ENCODE results near the gene CAPN2.

Gene CAPN2

DNA sequence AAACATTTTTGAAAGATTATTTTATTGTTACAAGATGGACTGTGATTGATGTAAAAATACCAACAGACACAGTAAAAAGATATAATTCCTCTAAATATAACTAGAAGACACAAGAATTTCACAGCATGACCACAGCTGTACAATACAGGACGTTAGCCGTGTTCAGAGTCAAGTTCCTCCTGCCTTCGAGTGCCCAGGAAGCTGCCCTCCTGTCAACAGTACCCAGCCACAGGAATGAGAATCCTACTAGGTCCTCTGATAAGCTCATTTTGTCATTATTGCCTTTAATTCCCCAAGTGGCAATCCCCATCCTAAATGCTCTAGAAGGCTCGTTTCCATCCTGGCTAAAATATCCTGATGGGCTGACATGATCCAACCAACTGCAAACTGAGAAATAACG lies 16.4 kb upstream of the CAPN2 start:
- Histone ChIP-seq H3K4me3 (replicated peaks; ENCODE audit: insufficient read depth, low read length) (no peak overlapping the region), H3K27ac (replicated peaks) (no peak overlapping the region), H3K27me3 (ENCODE audit: insufficient read depth, poor library complexity, severe bottlenecking) (no peaks in the 10 kb centered on the region)
- TF ChIP-seq, protein P1, sequence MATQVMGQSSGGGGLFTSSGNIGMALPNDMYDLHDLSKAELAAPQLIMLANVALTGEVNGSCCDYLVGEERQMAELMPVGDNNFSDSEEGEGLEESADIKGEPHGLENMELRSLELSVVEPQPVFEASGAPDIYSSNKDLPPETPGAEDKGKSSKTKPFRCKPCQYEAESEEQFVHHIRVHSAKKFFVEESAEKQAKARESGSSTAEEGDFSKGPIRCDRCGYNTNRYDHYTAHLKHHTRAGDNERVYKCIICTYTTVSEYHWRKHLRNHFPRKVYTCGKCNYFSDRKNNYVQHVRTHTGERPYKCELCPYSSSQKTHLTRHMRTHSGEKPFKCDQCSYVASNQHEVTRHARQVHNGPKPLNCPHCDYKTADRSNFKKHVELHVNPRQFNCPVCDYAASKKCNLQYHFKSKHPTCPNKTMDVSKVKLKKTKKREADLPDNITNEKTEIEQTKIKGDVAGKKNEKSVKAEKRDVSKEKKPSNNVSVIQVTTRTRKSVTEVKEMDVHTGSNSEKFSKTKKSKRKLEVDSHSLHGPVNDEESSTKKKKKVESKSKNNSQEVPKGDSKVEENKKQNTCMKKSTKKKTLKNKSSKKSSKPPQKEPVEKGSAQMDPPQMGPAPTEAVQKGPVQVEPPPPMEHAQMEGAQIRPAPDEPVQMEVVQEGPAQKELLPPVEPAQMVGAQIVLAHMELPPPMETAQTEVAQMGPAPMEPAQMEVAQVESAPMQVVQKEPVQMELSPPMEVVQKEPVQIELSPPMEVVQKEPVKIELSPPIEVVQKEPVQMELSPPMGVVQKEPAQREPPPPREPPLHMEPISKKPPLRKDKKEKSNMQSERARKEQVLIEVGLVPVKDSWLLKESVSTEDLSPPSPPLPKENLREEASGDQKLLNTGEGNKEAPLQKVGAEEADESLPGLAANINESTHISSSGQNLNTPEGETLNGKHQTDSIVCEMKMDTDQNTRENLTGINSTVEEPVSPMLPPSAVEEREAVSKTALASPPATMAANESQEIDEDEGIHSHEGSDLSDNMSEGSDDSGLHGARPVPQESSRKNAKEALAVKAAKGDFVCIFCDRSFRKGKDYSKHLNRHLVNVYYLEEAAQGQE (IDR thresholded peaks at IDR 0.05; ENCODE audit: insufficient replicate concordance, low read depth) = no peak
- TF ChIP-seq POLR2AphosphoS5 (IDR thresholded peaks at IDR 0.05; ENCODE audit: low read depth) = no peak
- no peak for TF ChIP-seq GABPA (IDR thresholded peaks at IDR 0.05; ENCODE audit: low read depth)
- TF ChIP-seq SPI1 (IDR thresholded peaks at IDR 0.05; ENCODE audit: borderline replicate concordance, low read depth) = no peak
- TF ChIP-seq, protein P2, sequence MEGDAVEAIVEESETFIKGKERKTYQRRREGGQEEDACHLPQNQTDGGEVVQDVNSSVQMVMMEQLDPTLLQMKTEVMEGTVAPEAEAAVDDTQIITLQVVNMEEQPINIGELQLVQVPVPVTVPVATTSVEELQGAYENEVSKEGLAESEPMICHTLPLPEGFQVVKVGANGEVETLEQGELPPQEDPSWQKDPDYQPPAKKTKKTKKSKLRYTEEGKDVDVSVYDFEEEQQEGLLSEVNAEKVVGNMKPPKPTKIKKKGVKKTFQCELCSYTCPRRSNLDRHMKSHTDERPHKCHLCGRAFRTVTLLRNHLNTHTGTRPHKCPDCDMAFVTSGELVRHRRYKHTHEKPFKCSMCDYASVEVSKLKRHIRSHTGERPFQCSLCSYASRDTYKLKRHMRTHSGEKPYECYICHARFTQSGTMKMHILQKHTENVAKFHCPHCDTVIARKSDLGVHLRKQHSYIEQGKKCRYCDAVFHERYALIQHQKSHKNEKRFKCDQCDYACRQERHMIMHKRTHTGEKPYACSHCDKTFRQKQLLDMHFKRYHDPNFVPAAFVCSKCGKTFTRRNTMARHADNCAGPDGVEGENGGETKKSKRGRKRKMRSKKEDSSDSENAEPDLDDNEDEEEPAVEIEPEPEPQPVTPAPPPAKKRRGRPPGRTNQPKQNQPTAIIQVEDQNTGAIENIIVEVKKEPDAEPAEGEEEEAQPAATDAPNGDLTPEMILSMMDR (IDR thresholded peaks at IDR 0.05; ENCODE audit: insufficient read depth, low read length) = no peak
- DNase-seq (ENCODE audit: low read depth in 1 of 2, low spot score in 1 of 2) = no peak

DNA sequence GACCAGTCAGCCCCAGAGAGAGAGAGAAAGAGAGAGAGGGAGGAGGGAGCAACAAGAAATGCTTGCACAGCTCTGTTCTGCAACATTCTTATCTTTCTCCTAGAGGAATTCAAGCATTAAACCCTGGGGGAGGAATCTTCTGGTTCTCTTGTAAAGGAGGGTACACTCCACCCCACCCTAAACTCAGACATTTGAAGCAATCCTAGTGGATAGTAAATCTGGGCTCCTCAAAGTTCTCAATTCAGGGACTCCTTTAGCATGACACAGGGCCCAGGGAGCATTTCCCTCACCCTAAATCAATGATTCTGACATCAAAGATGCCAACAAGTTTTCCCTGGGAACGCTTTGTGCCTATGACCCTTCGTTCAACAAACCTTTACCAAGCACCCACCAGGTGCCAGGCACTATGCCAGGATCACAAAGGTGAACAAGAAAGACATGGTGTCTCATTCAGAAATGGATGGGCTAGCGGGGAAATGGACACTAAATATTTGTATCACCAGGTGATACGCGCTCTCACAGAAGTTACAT lies 11.9 kb upstream of the CAPN2 start:
- TF ChIP-seq, protein P2 (IDR thresholded peaks at IDR 0.05; ENCODE audit: insufficient read depth, low read length) = no peak
- no peak for TF ChIP-seq POLR2AphosphoS5 (IDR thresholded peaks at IDR 0.05; ENCODE audit: low read depth)
- no peak for TF ChIP-seq SPI1 (IDR thresholded peaks at IDR 0.05; ENCODE audit: borderline replicate concordance, low read depth)
- TF ChIP-seq, protein P1 (IDR thresholded peaks at IDR 0.05; ENCODE audit: insufficient replicate concordance, low read depth) = no peak
- TF ChIP-seq GABPA (IDR thresholded peaks at IDR 0.05; ENCODE audit: low read depth) = no peak
- Histone ChIP-seq H3K4me3 (replicated peaks; ENCODE audit: insufficient read depth, low read length) (no peak overlapping the region), H3K27ac (replicated peaks) (no peak overlapping the region), H3K27me3 (ENCODE audit: insufficient read depth, poor library complexity, severe bottlenecking) (peaks cover 2% of the 10 kb centered on the region)
- DNase-seq (ENCODE audit: low read depth in 1 of 2, low spot score in 1 of 2) = no peak

DNA sequence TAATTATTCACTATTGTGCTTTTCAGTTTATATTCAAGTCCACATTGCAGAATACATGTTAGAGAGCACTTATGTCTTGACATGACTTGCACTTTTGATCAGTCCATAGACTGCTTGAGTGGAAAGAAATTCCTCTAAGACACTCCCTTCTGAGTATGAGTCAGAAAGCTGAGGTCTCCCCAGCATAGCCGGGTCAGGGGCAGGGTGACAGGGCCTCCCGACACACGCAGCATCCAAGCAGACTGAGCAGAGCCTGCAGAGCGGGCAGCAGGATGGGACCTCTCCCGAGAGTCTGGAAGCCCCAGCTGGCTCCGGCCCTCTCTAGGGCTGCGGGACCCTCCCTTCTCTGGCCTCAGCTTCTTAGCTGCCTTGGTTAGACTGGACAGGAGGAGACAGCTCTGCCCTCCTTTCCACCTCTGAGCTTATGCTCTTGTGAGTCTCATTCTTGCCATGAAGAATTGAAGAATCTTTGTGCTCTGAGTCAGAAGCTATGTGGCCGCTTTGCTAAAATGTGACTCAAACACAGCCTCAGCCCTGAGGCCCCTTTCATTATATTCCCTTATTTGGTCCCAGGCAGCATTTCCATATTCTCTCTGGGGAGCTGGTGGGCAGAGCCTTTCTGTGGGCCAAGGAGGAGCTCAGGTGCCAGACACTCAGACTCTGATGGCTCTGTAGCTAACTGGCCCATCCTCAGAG lies 11.2 kb upstream of the CAPN2 start:
- no peak for TF ChIP-seq POLR2AphosphoS5 (IDR thresholded peaks at IDR 0.05; ENCODE audit: low read depth)
- no peak for TF ChIP-seq SPI1 (IDR thresholded peaks at IDR 0.05; ENCODE audit: borderline replicate concordance, low read depth)
- no peak for TF ChIP-seq GABPA (IDR thresholded peaks at IDR 0.05; ENCODE audit: low read depth)
- TF ChIP-seq, protein P1 (IDR thresholded peaks at IDR 0.05; ENCODE audit: insufficient replicate concordance, low read depth) = no peak
- TF ChIP-seq, protein P2 (IDR thresholded peaks at IDR 0.05; ENCODE audit: insufficient read depth, low read length) = no peak
- Histone ChIP-seq H3K4me3 (replicated peaks; ENCODE audit: insufficient read depth, low read length) (no peak overlapping the region), H3K27ac (replicated peaks) (no peak overlapping the region), H3K27me3 (ENCODE audit: insufficient read depth, poor library complexity, severe bottlenecking) (peaks cover 2% of the 10 kb centered on the region)
- no peak for DNase-seq (ENCODE audit: low read depth in 1 of 2, low spot score in 1 of 2)
